GM12878 (cell line): ENCODE measurements around the gene KDELR1. TPM values are rescaled to one million over a fixed set of nuclear protein-coding genes. Genes with fewer than 3 reads are reported as not detected.

Source experiments
- ATAC-seq: fragments of 200-7000 bp; cut with Tn5 transposase; 3 replicates; pipeline ENCODE4 v1.9.1; 2020; ENCODE audit warnings: mild to moderate bottlenecking, moderate library complexity
- BruUV-seq: library from RNA; stranded (reverse); fragments of 400-500 nt; replicated peaks from 2 replicates; lab custom pipeline; 2021; lab: Mats Ljungman, UMichigan
- CTCF ChIA-PET: fragments of 300-600 bp; sonication (Branson Sonifier 250); formaldehyde crosslinking; extraction: SDS; loops from one replicate; lab custom pipeline; 2021; ENCODE audit warnings: inconsistent platforms; lab: Yijun Ruan, JAX
- POLR2A ChIA-PET: fragments of 350-600 bp; formaldehyde crosslinking; extraction: SDS; loops from one replicate; lab custom pipeline; 2021; ENCODE audit warnings: inconsistent platforms; lab: Charles Lee
- RAD21 ChIA-PET: fragments of 300-600 bp; sonication (Branson Sonifier 250); formaldehyde crosslinking; loops from one replicate; lab custom pipeline; 2023; ENCODE audit warnings: antibody characterized with exemption; ENCODE audit not compliant: unreplicated experiment; lab: Charles Lee
- SMC1A ChIA-PET: fragments of 300-600 bp; sonication (Branson Sonifier 250); formaldehyde crosslinking; loops from one replicate; lab custom pipeline; 2023; ENCODE audit not compliant: unreplicated experiment, uncharacterized antibody; lab: Charles Lee
- DNase-seq: peaks from one replicate; pipeline ENCODE4 v3.0.0-alpha.2; 2011; ENCODE audit warnings: low read depth, low spot score
- FAIRE-seq: peaks from 3 replicates; lab custom pipeline; 2011; peaks lifted over from hg19 to GRCh38; lab: Jason Lieb, UNC
- H2AFZ ChIP-seq: 2 replicates; pipeline ENCODE4 v1.6.0; 2011; ENCODE audit warnings: low read depth, low read length, control low read depth; ENCODE audit not compliant: control insufficient read depth
- H3K27ac ChIP-seq: 2 replicates; pipeline ENCODE4 v1.5.1; 2011; ENCODE audit warnings: control low read depth; ENCODE audit not compliant: control insufficient read depth, insufficient read depth
- H3K27me3 ChIP-seq, 2 experiments: replicated peaks in 1 of 2; 2 replicates each; pipeline versions ENCODE4 v1.6.0 to v1.6.1; 2011; ENCODE audit warnings: low read length in 1 of 2; ENCODE audit not compliant: control insufficient read depth in 2 of 2, insufficient read depth in 2 of 2
- H3K36me3 ChIP-seq, 2 experiments: 2 replicates each; pipeline ENCODE4 v1.5.1; 2011; ENCODE audit warnings: low read length in 1 of 2; ENCODE audit not compliant: control insufficient read depth in 2 of 2, insufficient read depth in 2 of 2
- H3K4me1 ChIP-seq: 2 replicates; pipeline ENCODE4 v1.6.1; 2011; ENCODE audit warnings: mild to moderate bottlenecking, low read length, moderate library complexity, mixed read lengths; ENCODE audit not compliant: control insufficient read depth, insufficient read depth
- H3K4me2 ChIP-seq: 2 replicates; pipeline ENCODE4 v1.6.0; 2011; ENCODE audit warnings: control low read depth; ENCODE audit not compliant: control insufficient read depth, insufficient read depth
- H3K4me3 ChIP-seq: fragments of 200-600 bp; sonication (generic); 2 replicates; pipeline ENCODE4 v1.5.1; 2016
- H3K79me2 ChIP-seq: 2 replicates; pipeline ENCODE4 v1.6.0; 2011; ENCODE audit warnings: low read length; ENCODE audit not compliant: control insufficient read depth, insufficient read depth
- H3K9ac ChIP-seq: 2 replicates; pipeline ENCODE4 v1.8.0; 2011; ENCODE audit warnings: low read length, control low read depth, mixed read lengths; ENCODE audit not compliant: control insufficient read depth, insufficient read depth
- H3K9me3 ChIP-seq: replicated peaks from 3 replicates; pipeline ENCODE4 v1.5.1; 2011; ENCODE audit warnings: mild to moderate bottlenecking, low read length; ENCODE audit not compliant: control insufficient read depth, insufficient read depth
- H4K20me1 ChIP-seq: 2 replicates; pipeline ENCODE4 v1.6.0; 2011; ENCODE audit not compliant: control insufficient read depth, insufficient read depth
- BCL11A ChIP-seq: IDR thresholded peaks from 2 replicates; pipeline ENCODE4 v1.6.1; 2011; ENCODE audit warnings: low read depth, low read length
- BMI1 ChIP-seq: fragments of 450-650 bp; IDR thresholded peaks from 2 replicates; pipeline ENCODE4 v1.6.1; 2016; ENCODE audit warnings: mild to moderate bottlenecking, moderate library complexity, borderline replicate concordance
- CTCF ChIP-seq, 3 experiments: IDR thresholded peaks in 2 of 3; conservative IDR thresholded peaks in 1 of 3; 2 replicates each; pipeline ENCODE4 v1.5.1; 2011; ENCODE audit warnings: low read depth in 3 of 3, low read length in 3 of 3, mild to moderate bottlenecking in 3 of 3, control low read depth in 2 of 3, moderate library complexity in 2 of 3, inconsistent platforms in 1 of 3, mixed read lengths in 1 of 3; ENCODE audit not compliant: control insufficient read depth in 2 of 3, insufficient read depth in 1 of 3; ENCODE audit errors: extremely low read depth in 1 of 3
- KDM1A ChIP-seq: fragments of 200-600 bp; sonication (generic); IDR thresholded peaks from 2 replicates; pipeline ENCODE4 v1.6.1; 2016; ENCODE audit warnings: borderline replicate concordance
- MEF2A ChIP-seq: IDR thresholded peaks from 2 replicates; pipeline ENCODE4 v1.6.1; 2011; ENCODE audit warnings: low read depth, mild to moderate bottlenecking, low read length, moderate library complexity; ENCODE audit not compliant: insufficient read depth
- NFYB ChIP-seq: IDR thresholded peaks from 2 replicates; pipeline ENCODE4 v1.6.1; 2011; ENCODE audit warnings: low read depth, mild to moderate bottlenecking, low read length, improper control_type of control experiment, moderate library complexity; ENCODE audit not compliant: insufficient read depth
- TARDBP ChIP-seq: IDR thresholded peaks from 2 replicates; pipeline ENCODE4 v1.6.1; 2016; ENCODE audit warnings: borderline replicate concordance
- ZBTB40 ChIP-seq: fragments of 450-650 bp; IDR thresholded peaks from 2 replicates; pipeline ENCODE4 v1.6.1; 2016; ENCODE audit warnings: mild to moderate bottlenecking, moderate library complexity, borderline replicate concordance
- ZNF217 ChIP-seq: fragments of 450-650 bp; IDR thresholded peaks from 2 replicates; pipeline ENCODE4 v1.6.1; 2017; ENCODE audit warnings: antibody characterized with exemption, mild to moderate bottlenecking
- WGBS: methylation state at CpG from one replicate; pipeline ENCODE4 v1.1.6; 2016; ENCODE audit warnings: low lambda C conversion rate; ENCODE audit not compliant: insufficient replicate concordance, insufficient coverage; ENCODE audit errors: missing lambda C conversion rate; 5-methylcytosine and 5-hydroxymethylcytosine counted together
- in situ Hi-C: fragments of 300-500 bp; cut with MboI; formaldehyde crosslinking; loops from 9 replicates; pipeline ENCODE4 v1.14.3; 2018; ENCODE audit warnings: mixed read lengths
- intact Hi-C: fragments of 100-400 bp; cut with micrococcal nuclease; formaldehyde crosslinking; loops from one replicate; pipeline ENCODE4 v1.14.2; 2022; ENCODE audit not compliant: unreplicated experiment
- polyA plus RNA-seq, 11 experiments: library from polyadenylated mRNA; depleted of rRNA in 4 of 11; unstranded in 6 of 11; stranded (reverse) in 5 of 11; fragments of >200 nt; fragmentation: Nextera tagmentation in 4 of 11; fragmentation: Illumina TruSeq in 1 of 11; extraction: Ambion mirVana in 4 of 11; extraction: Trizol in 1 of 11; gene quantifications; 1 replicate in 1 of 11; 2 replicates in 10 of 11; pipeline versions ENCODE4 v1.2.1 to v1.2.3, GENCODE V29; 2011 to 2016; ENCODE audit warnings: inconsistent platforms in 2 of 11, missing spikeins in 2 of 11, low read depth in 1 of 11
- total RNA-seq, 4 experiments: library from RNA; depleted of rRNA in 3 of 4; stranded (reverse); fragments of >200 nt in 3 of 4; fragmentation: Illumina TruSeq in 1 of 4; extraction: Trizol in 1 of 4; gene quantifications; 2 replicates each; pipeline versions ENCODE4 v1.2.1 to v1.2.3, GENCODE V29; 2013 to 2021
- TF ChIP-seq, protein P1 (sequence below): IDR thresholded peaks from 2 replicates; pipeline ENCODE4 v1.6.1; 2011; ENCODE audit warnings: low read depth, mild to moderate bottlenecking, low read length, moderate library complexity, borderline replicate concordance; ENCODE audit errors: extremely low read depth

The KDELR1 gene
- total and polyA plus RNA-seq, 10 of the 15 experiments (the other 5 are each of a cell fraction or from before 2014, with no cell fraction given) = 2.3 to 71.0 (median 45.2) TPM

- H3K9me3 ChIP-seq = no peaks in the 10 kb centered on the region
- H4K20me1 ChIP-seq = no peaks in the 10 kb centered on the region
- ATAC-seq (no peak), FAIRE-seq (no peak), DNase-seq (no peak)
- no peaks in the 10 kb centered on the region for H3K36me3 ChIP-seq
- no peak overlapping the region for H2AFZ ChIP-seq
- BruUV-seq = no TSS peak
- no peak overlapping the region for H3K9ac ChIP-seq
- H3K79me2 ChIP-seq = peaks cover 14% of the 10 kb centered on the region
- POLR2A ChIA-PET = no interaction called here
- SMC1A ChIA-PET = no interaction called here
- RAD21 ChIA-PET = no interaction called here
- in situ Hi-C loops = no loop called here
- no peak overlapping the region for H3K4me3 ChIP-seq
- intact Hi-C loops = no loop called here
- H3K4me1 ChIP-seq = peaks cover 6% of the 10 kb centered on the region; the same call in 1 of the 2 replicates
- H3K27ac ChIP-seq = no peak overlapping the region
- peaks cover 13 to 16% of the 10 kb centered on the region in 2 experiments for H3K27me3 ChIP-seq
- no peak overlapping the region for H3K4me2 ChIP-seq
- CTCF ChIA-PET = interaction anchor here (1.0 kb wide), 1 partner anchor 193 kb away, joined by 3 read pairs; no protein-coding TSS in a partner anchor
- 8% methylated on average over 6 of the region's 6 CpGs for WGBS
- no peak for TF ChIP-seq BCL11A
- no peak for TF ChIP-seq NFYB
- no peak for TF ChIP-seq CTCF (IDR thresholded peaks at IDR 0.05 in 2 of 3, conservative IDR thresholded peaks at IDR 0.05 in 1 of 3; ENCODE audit: control insufficient read depth in 2 of 3, extremely low read depth in 1 of 3, insufficient read depth in 1 of 3, low read depth in 3 of 3, low read length in 3 of 3)
- TF ChIP-seq ZBTB40 = no peak
- TF ChIP-seq BMI1 = no peak
- TF ChIP-seq MEF2A = no peak
- TF ChIP-seq ZNF217 = no peak
- TF ChIP-seq TARDBP = no peak
- no peak for TF ChIP-seq KDM1A
- TF ChIP-seq, protein P1, sequence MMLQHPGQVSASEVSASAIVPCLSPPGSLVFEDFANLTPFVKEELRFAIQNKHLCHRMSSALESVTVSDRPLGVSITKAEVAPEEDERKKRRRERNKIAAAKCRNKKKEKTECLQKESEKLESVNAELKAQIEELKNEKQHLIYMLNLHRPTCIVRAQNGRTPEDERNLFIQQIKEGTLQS = no peak
Observed at GRCh38 chr19:48395170-48395455, 3.8 kb upstream of the KDELR1 start.
